ENCODE data around the gene TYW1B.
"Not testable (repeated sequence)": the region's sequence is repeated elsewhere in the genome, so short reads cannot be mapped to it uniquely, and the experiment has no call there.

DNA sequence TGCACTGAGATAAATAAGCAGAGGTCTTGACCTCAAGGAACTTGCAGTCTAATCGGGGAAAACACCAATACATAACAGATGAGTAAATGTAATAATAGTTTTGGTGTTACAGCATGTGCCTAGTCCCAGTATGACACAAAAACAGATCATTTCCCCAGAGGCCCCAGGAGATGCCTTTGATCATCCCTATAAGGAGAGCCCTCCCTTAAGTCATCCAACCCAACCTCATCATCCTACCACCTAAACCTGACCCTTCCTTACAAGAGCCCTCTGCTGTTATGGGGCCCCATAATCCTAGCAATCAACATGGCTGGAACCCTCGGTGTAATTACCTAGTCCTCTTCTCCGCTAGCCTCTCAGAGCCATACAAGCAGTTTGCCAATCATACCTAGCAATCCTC lies 116.1 kb downstream of the TYW1B start:
- TF ChIP-seq, protein P1, sequence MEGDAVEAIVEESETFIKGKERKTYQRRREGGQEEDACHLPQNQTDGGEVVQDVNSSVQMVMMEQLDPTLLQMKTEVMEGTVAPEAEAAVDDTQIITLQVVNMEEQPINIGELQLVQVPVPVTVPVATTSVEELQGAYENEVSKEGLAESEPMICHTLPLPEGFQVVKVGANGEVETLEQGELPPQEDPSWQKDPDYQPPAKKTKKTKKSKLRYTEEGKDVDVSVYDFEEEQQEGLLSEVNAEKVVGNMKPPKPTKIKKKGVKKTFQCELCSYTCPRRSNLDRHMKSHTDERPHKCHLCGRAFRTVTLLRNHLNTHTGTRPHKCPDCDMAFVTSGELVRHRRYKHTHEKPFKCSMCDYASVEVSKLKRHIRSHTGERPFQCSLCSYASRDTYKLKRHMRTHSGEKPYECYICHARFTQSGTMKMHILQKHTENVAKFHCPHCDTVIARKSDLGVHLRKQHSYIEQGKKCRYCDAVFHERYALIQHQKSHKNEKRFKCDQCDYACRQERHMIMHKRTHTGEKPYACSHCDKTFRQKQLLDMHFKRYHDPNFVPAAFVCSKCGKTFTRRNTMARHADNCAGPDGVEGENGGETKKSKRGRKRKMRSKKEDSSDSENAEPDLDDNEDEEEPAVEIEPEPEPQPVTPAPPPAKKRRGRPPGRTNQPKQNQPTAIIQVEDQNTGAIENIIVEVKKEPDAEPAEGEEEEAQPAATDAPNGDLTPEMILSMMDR (IDR thresholded peaks at IDR 0.05; ENCODE audit: low read depth, low read length, poor library complexity, severe bottlenecking) = not testable (repeated sequence)
- TF ChIP-seq EZH2phosphoT487 (IDR thresholded peaks at IDR 0.05; ENCODE audit: borderline replicate concordance, low read length) = not testable (repeated sequence)
